HT-29 (cell line): Measurements from ENCODE around the gene DSCAML1. TPM values are rescaled to one million over a fixed set of nuclear protein-coding genes. Genes with fewer than 3 reads are reported as not detected.

Source experiments
- DNase-seq: peaks from one replicate; pipeline ENCODE4 v3.0.0-alpha.2; 2015; ENCODE audit warnings: low spot score
- total RNA-seq: library from RNA; depleted of rRNA; stranded (reverse); fragments of >200 nt; shearing (Covaris generic); gene quantifications from 2 replicates; pipeline ENCODE4 v1.2.3, GENCODE V29; 2014

Gene DSCAML1
- total RNA-seq, 1 experiment from 2014 or later: not detected

- no peak for DNase-seq
These were observed 157.4 kb downstream of the DSCAML1 start for GRCh38 chr11:117639601-117640000.

- no peak for DNase-seq
These were observed 158.0 kb downstream of the DSCAML1 start for GRCh38 chr11:117638911-117639543.

- no peak for DNase-seq
These were observed 162.0 kb downstream of the DSCAML1 start for GRCh38 chr11:117634756-117635603.

- DNase-seq: no peak
These were observed 162.8 kb downstream of the DSCAML1 start for GRCh38 chr11:117633976-117634755.

- DNase-seq: no peak
These were observed 163.7 kb downstream of the DSCAML1 start for GRCh38 chr11:117633186-117633754.

GRCh38 chr11:117632306-117632705 is 164.7 kb downstream of the DSCAML1 start:
- DNase-seq: no peak

GRCh38 chr11:117631336-117632140 is 165.5 kb downstream of the DSCAML1 start:
- no peak for DNase-seq

GRCh38 chr11:117629891-117630538 is 167.0 kb downstream of the DSCAML1 start:
- DNase-seq: no peak

- DNase-seq: no peak
These were observed 167.9 kb downstream of the DSCAML1 start for GRCh38 chr11:117629146-117629545.

GRCh38 chr11:117627259-117627658 is 169.8 kb downstream of the DSCAML1 start:
- DNase-seq: no peak

- no peak for DNase-seq
These were observed 170.4 kb downstream of the DSCAML1 start for GRCh38 chr11:117626576-117626975.

- DNase-seq: no peak
These were observed 171.8 kb downstream of the DSCAML1 start for GRCh38 chr11:117625237-117625636.

GRCh38 chr11:117623831-117624271 is 173.2 kb downstream of the DSCAML1 start:
- no peak for DNase-seq

- DNase-seq: peak; percentile 25
These were observed 175.8 kb downstream of the DSCAML1 start for GRCh38 chr11:117621226-117621625.

GRCh38 chr11:117620659-117621058 is 176.4 kb downstream of the DSCAML1 start:
- no peak for DNase-seq

GRCh38 chr11:117620086-117620485 is 176.9 kb downstream of the DSCAML1 start:
- no peak for DNase-seq

GRCh38 chr11:117619661-117620060 is 177.4 kb downstream of the DSCAML1 start:
- DNase-seq: no peak

- DNase-seq: peak; percentile 16
These were observed 178.0 kb downstream of the DSCAML1 start for GRCh38 chr11:117618982-117619355.

GRCh38 chr11:117618302-117618981 is 178.6 kb downstream of the DSCAML1 start:
- no peak for DNase-seq

GRCh38 chr11:117616979-117617378 is 180.0 kb downstream of the DSCAML1 start:
- no peak for DNase-seq
